ENCODE results near the gene RAB11FIP4.

Gene RAB11FIP4

GRCh38 chr17:31550389-31551056 is 159.0 kb downstream of the RAB11FIP4 start:
- no peak for DNase-seq

GRCh38 chr17:31552568-31552967 is 161.1 kb downstream of the RAB11FIP4 start:
- no peak for DNase-seq

GRCh38 chr17:31553506-31553905 is 162.0 kb downstream of the RAB11FIP4 start:
- DNase-seq, result no peak

- DNase-seq, result no peak
Measured at GRCh38 chr17:31554930-31555329, 163.5 kb downstream of the RAB11FIP4 start.

- peak; percentile 8 for DNase-seq
Measured at GRCh38 chr17:31556969-31557645, 165.6 kb downstream of the RAB11FIP4 start.

- DNase-seq, result peak; percentile 63
Measured at GRCh38 chr17:31558748-31559583, 167.5 kb downstream of the RAB11FIP4 start.

- DNase-seq, result no peak
Measured at GRCh38 chr17:31559584-31560501, 168.4 kb downstream of the RAB11FIP4 start.

- DNase-seq, result no peak
Measured at GRCh38 chr17:31560616-31561235, 169.3 kb downstream of the RAB11FIP4 start.

GRCh38 chr17:31561469-31562375 is 170.2 kb downstream of the RAB11FIP4 start:
- peak; percentile 57 for DNase-seq

- DNase-seq, result no peak
Measured at GRCh38 chr17:31562376-31562840, 170.9 kb downstream of the RAB11FIP4 start.

GRCh38 chr17:31564291-31564690 is 172.8 kb downstream of the RAB11FIP4 start:
- DNase-seq, result no peak

GRCh38 chr17:31564883-31565301 is 173.4 kb downstream of the RAB11FIP4 start:
- DNase-seq, result peak; percentile 46

- no peak for DNase-seq
Measured at GRCh38 chr17:31565652-31566051, 174.2 kb downstream of the RAB11FIP4 start.

- no peak for DNase-seq
Measured at GRCh38 chr17:31566247-31566991, 174.9 kb downstream of the RAB11FIP4 start.

- no peak for DNase-seq
Measured at GRCh38 chr17:31566992-31567373, 175.5 kb downstream of the RAB11FIP4 start.

- no peak for DNase-seq
Measured at GRCh38 chr17:31568121-31568520, 176.6 kb downstream of the RAB11FIP4 start.

GRCh38 chr17:31568539-31568938 is 177.1 kb downstream of the RAB11FIP4 start:
- DNase-seq, result peak; percentile 1

GRCh38 chr17:31570231-31570630 is 178.8 kb downstream of the RAB11FIP4 start:
- DNase-seq, result no peak

- no peak for DNase-seq
Measured at GRCh38 chr17:31570951-31571892, 179.7 kb downstream of the RAB11FIP4 start.
